Chondrocyte (in vitro differentiated cells): ENCODE data around the gene IQCC. TPM values are rescaled to one million over a fixed set of nuclear protein-coding genes. Genes with fewer than 3 reads are reported as not detected.
A peak's percentile ranks its signal among the peaks of the same experiment; 100 is the strongest.

ENCODE experiments used
- DNase-seq: peaks from one replicate; pipeline ENCODE4 v3.0.0; 2021; ENCODE audit warnings: mixed read lengths, low spot score
- H3K27ac Mint-ChIP-seq: one replicate; pipeline ENCODE4 v1.8.0; 2021; ENCODE audit warnings: mild to moderate bottlenecking, moderate library complexity, mixed read lengths; ENCODE audit not compliant: unreplicated experiment
- H3K27me3 Mint-ChIP-seq: 2 replicates; pipeline ENCODE4 v1.8.0; 2021; ENCODE audit warnings: low read depth, mixed read lengths
- H3K36me3 Mint-ChIP-seq: 2 replicates; pipeline ENCODE4 v1.8.0; 2021; ENCODE audit warnings: low read depth, mixed read lengths
- H3K4me1 Mint-ChIP-seq: 2 replicates; pipeline ENCODE4 v1.8.0; 2021; ENCODE audit warnings: low read depth, mild to moderate bottlenecking, mixed read lengths
- H3K4me3 Mint-ChIP-seq: one replicate; pipeline ENCODE4 v1.8.0; 2021; ENCODE audit warnings: mild to moderate bottlenecking, moderate library complexity, mixed read lengths; ENCODE audit not compliant: unreplicated experiment
- H3K9me3 Mint-ChIP-seq: 2 replicates; pipeline ENCODE4 v1.8.0; 2021; ENCODE audit warnings: low read depth, mixed read lengths
- CTCF ChIP-seq: fragments of 200-600 bp; sonication (generic); IDR thresholded peaks from 2 replicates; pipeline ENCODE4 v1.5.0; 2021; ENCODE audit warnings: antibody characterized with exemption, mild to moderate bottlenecking, moderate library complexity
- total RNA-seq: library from RNA; stranded (reverse); gene quantifications from 3 replicates; pipeline ENCODE4 v1.2.1, GENCODE V29; 2021

IQCC gene
- total RNA-seq, 1 donor from 2014 or later: 1.5 TPM

- H3K9me3 Mint-ChIP-seq: no peaks in the 10 kb centered on the region
- H3K27me3 Mint-ChIP-seq: no peaks in the 10 kb centered on the region
- peak; percentile 53 for TF ChIP-seq CTCF
- peaks cover 26% of the 10 kb centered on the region for H3K36me3 Mint-ChIP-seq
- peaks cover 46% of the 10 kb centered on the region for H3K4me1 Mint-ChIP-seq
- no peak for DNase-seq
- H3K4me3 Mint-ChIP-seq: peak overlapping the region; percentile 95
- peak overlapping the region; percentile 99 for H3K27ac Mint-ChIP-seq
Observed at GRCh38 chr1:32180186-32181060, 25.0 kb upstream of the IQCC start.

GRCh38 chr1:32181065-32181464, 24.4 kb upstream of the IQCC start:
- Mint-ChIP-seq H3K4me1 (peaks cover 49% of the 10 kb centered on the region), H3K9me3 (no peaks in the 10 kb centered on the region), H3K27me3 (no peaks in the 10 kb centered on the region), H3K4me3 (peak overlapping the region; percentile 95), H3K36me3 (peaks cover 27% of the 10 kb centered on the region), H3K27ac (peak overlapping the region; percentile 99)
- TF ChIP-seq CTCF: no peak
- DNase-seq: no peak

GRCh38 chr1:32181563-32181962, 23.9 kb upstream of the IQCC start:
- peaks cover 32% of the 10 kb centered on the region for H3K36me3 Mint-ChIP-seq

GRCh38 chr1:32182060-32182459, 23.4 kb upstream of the IQCC start:
- H3K9me3 Mint-ChIP-seq: no peaks in the 10 kb centered on the region
- H3K4me3 Mint-ChIP-seq: peak overlapping the region; percentile 95
- H3K36me3 Mint-ChIP-seq: peaks cover 33% of the 10 kb centered on the region
- H3K27me3 Mint-ChIP-seq: no peaks in the 10 kb centered on the region
- peak overlapping the region; percentile 41 for H3K27ac Mint-ChIP-seq
- TF ChIP-seq CTCF: no peak
- DNase-seq: no peak
- peaks cover 55% of the 10 kb centered on the region for H3K4me1 Mint-ChIP-seq

More at GRCh38 chr1:32181563-32181962, 23.9 kb upstream of the IQCC start:
- peak overlapping the region; percentile 95 for H3K4me3 Mint-ChIP-seq
- no peak for DNase-seq
- H3K27ac Mint-ChIP-seq: peak overlapping the region; percentile 99
- H3K4me1 Mint-ChIP-seq: peaks cover 54% of the 10 kb centered on the region
- H3K9me3 Mint-ChIP-seq: no peaks in the 10 kb centered on the region
- H3K27me3 Mint-ChIP-seq: no peaks in the 10 kb centered on the region
- no peak for TF ChIP-seq CTCF

GRCh38 chr1:32184650-32185049, 20.8 kb upstream of the IQCC start:
- no peak overlapping the region for H3K4me3 Mint-ChIP-seq
- TF ChIP-seq CTCF: no peak
- H3K27ac Mint-ChIP-seq: no peak overlapping the region
- peaks cover 54% of the 10 kb centered on the region for H3K4me1 Mint-ChIP-seq
- no peaks in the 10 kb centered on the region for H3K27me3 Mint-ChIP-seq
- H3K9me3 Mint-ChIP-seq: no peaks in the 10 kb centered on the region
- DNase-seq: no peak
- peaks cover 42% of the 10 kb centered on the region for H3K36me3 Mint-ChIP-seq
